DMS53 treated with DMSO at 0.1 percent for 48 hours (cell line): ENCODE data around the gene STAMBP.
"Not testable (repeated sequence)": the region's sequence is repeated elsewhere in the genome, so short reads cannot be mapped to it uniquely, and the experiment has no call there.

ENCODE experiments used
- DNase-seq: peaks from one replicate; lab custom pipeline; 2025; ENCODE audit not compliant: unreplicated experiment; lab: John Stamatoyannopoulos, UW

The STAMBP gene

GRCh38 chr2:73885406-73885805 lies 56.6 kb downstream of the STAMBP start:
- no peak for DNase-seq

GRCh38 chr2:73886357-73886756 lies 57.6 kb downstream of the STAMBP start:
- no peak for DNase-seq

- not testable (repeated sequence) for DNase-seq
Measured at GRCh38 chr2:73887596-73888353, 59.0 kb downstream of the STAMBP start.

GRCh38 chr2:73888388-73888787 lies 59.6 kb downstream of the STAMBP start:
- no peak for DNase-seq

GRCh38 chr2:73889206-73889605 lies 60.4 kb downstream of the STAMBP start:
- no peak for DNase-seq

- DNase-seq: no peak
Measured at GRCh38 chr2:73890301-73891092, 61.7 kb downstream of the STAMBP start.

GRCh38 chr2:73891276-73891901 lies 62.6 kb downstream of the STAMBP start:
- no peak for DNase-seq

GRCh38 chr2:73892631-73893329 lies 64.0 kb downstream of the STAMBP start, which contains the start of gene ACTG2:
ACTG2 (plus strand) TSS chr2:73893008; CDS start chr2:73901312, 8,304 bp downstream.
- no peak for DNase-seq

GRCh38 chr2:73893764-73894474 lies 65.2 kb downstream of the STAMBP start:
- no peak for DNase-seq

GRCh38 chr2:73894475-73894850 lies 65.7 kb downstream of the STAMBP start:
- DNase-seq: no peak

- no peak for DNase-seq
Measured at GRCh38 chr2:73894877-73895276, 66.1 kb downstream of the STAMBP start.

GRCh38 chr2:73895473-73895872 lies 66.7 kb downstream of the STAMBP start:
- no peak for DNase-seq

- DNase-seq: no peak
Measured at GRCh38 chr2:73896362-73897239, 67.8 kb downstream of the STAMBP start.

- no peak for DNase-seq
Measured at GRCh38 chr2:73897240-73897583, 68.5 kb downstream of the STAMBP start.

GRCh38 chr2:73897934-73898333 lies 69.2 kb downstream of the STAMBP start:
- DNase-seq: no peak

GRCh38 chr2:73899801-73900336 lies 71.1 kb downstream of the STAMBP start:
- DNase-seq: no peak

- DNase-seq: no peak
Measured at GRCh38 chr2:73901143-73901542, 72.4 kb downstream of the STAMBP start.

GRCh38 chr2:73902284-73902683 lies 73.5 kb downstream of the STAMBP start:
- no peak for DNase-seq

- DNase-seq: no peak
Measured at GRCh38 chr2:73903313-73903712, 74.6 kb downstream of the STAMBP start.
